HG03135 (cell line): ENCODE data around the gene TP53TG3D.
"Not testable (repeated sequence)": the region's sequence is repeated elsewhere in the genome, so short reads cannot be mapped to it uniquely, and the experiment has no call there.

Source experiments
- ATAC-seq: cut with Tn5 transposase; IDR thresholded peaks from one replicate; pipeline ENCODE4 v1.9.1; 2021; ENCODE audit warnings: mild to moderate bottlenecking, moderate library complexity; ENCODE audit not compliant: unreplicated experiment

TP53TG3D gene, protein sequence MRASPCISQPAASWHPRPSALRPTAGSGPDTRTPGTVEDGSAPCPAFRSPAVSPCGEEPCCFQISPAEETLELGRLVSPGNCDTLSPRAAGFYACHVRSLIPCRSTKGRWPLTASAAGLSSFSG

GRCh38 chr16:32252986-32253385 lies at the start of gene TP53TG3D:
TP53TG3D (plus strand) TSS chr16:32253286; CDS start chr16:32253354, 68 bp downstream.
- ATAC-seq, result not testable (repeated sequence)

GRCh38 chr16:32253507-32253906 lies 421 bp downstream of the TP53TG3D start:
- not testable (repeated sequence) for ATAC-seq

GRCh38 chr16:32261526-32261925 lies 8.4 kb downstream of the TP53TG3D start:
- not testable (repeated sequence) for ATAC-seq

GRCh38 chr16:32263552-32263951 lies 10.5 kb downstream of the TP53TG3D start:
- ATAC-seq, result not testable (repeated sequence)

- ATAC-seq, result not testable (repeated sequence)
Observed at GRCh38 chr16:32281910-32282309, 28.8 kb downstream of the TP53TG3D start.

GRCh38 chr16:32283024-32283423 lies 29.9 kb downstream of the TP53TG3D start:
- not testable (repeated sequence) for ATAC-seq

GRCh38 chr16:32283917-32284495 lies 30.9 kb downstream of the TP53TG3D start:
- ATAC-seq, result not testable (repeated sequence)

DNA sequence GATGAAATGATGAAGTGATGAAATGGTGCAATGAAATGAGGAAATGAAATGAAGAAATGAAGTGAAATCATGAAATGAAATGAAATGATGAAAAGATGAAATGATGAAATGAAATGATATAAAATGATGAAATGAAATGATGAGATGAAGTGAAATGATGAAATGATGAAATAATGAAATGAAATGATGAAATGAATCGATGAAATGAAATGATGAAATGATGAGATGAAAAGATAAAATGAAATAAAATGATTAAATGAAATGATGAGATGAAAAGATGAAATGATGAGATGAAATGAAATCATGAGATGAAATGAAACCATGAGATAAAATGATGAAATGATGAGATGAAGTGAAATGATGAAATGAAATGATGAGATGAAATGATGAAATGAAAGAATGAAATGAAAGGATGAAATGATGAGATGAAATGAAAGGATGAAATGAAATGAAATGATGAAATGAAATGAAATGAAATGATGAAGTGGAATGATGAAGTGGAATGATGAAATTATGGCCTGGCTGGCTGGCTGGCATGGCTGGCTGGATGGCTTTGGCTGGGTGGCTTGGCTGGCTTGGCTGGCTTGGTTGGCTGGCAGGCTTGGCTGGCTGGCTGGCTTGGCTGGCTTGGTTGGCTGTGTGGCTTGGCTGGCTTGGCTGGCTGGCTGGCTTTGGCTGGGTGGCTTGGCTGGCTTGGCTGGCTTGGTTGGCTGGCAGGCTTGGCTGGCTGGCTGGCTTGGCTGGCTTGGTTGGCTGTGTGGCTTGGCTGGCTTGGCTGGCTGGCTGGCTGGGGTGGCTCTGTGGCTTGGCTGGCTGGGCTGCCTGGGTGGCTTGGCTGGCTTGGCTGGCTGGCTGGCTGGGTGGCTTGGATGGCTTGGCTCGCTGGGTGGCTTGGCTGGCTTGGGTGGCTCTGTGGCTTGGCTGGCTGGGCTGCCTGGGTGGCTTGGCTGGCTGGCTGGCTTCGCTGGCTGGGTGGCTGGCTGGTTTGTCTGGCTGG lies 32.0 kb downstream of the TP53TG3D start:
- not testable (repeated sequence) for ATAC-seq

- not testable (repeated sequence) for ATAC-seq
Observed at GRCh38 chr16:32286193-32286592, 33.1 kb downstream of the TP53TG3D start.

- not testable (repeated sequence) for ATAC-seq
Observed at GRCh38 chr16:32287743-32288142, 34.7 kb downstream of the TP53TG3D start.

GRCh38 chr16:32289197-32289596 lies 36.1 kb downstream of the TP53TG3D start:
- ATAC-seq, result not testable (repeated sequence)

DNA sequence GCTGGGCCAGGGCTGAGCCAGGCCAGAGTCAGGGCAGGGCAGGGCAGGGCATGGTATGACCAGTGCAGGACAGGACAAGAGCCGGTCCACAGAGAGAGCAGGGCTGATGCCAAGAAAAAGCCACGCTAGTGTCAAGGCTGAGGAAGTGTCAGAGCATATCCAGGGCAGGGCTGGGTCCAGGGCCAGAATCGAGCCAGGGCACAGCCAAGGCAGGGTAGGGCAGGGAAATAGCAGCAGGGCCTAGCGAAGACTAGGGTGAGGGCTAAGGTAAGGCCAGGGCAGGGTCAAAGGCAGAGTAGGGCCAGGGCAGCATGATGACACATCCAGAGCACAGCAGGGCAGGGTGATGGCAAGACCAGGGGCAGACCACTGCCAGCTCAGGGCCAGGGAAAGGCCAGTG lies 49.7 kb downstream of the TP53TG3D start:
- ATAC-seq, result not testable (repeated sequence)
